Measurements from ENCODE around the gene AKAP12. TPM values are rescaled to one million over a fixed set of nuclear protein-coding genes. Genes with fewer than 3 reads are reported as not detected.
"Not testable (repeated sequence)": the region's sequence is repeated elsewhere in the genome, so short reads cannot be mapped to it uniquely, and the experiment has no call there.

AKAP12 gene
- total and polyA plus RNA-seq, 7 donors = 2.5 to 13.1 (median 7.5) TPM

DNA sequence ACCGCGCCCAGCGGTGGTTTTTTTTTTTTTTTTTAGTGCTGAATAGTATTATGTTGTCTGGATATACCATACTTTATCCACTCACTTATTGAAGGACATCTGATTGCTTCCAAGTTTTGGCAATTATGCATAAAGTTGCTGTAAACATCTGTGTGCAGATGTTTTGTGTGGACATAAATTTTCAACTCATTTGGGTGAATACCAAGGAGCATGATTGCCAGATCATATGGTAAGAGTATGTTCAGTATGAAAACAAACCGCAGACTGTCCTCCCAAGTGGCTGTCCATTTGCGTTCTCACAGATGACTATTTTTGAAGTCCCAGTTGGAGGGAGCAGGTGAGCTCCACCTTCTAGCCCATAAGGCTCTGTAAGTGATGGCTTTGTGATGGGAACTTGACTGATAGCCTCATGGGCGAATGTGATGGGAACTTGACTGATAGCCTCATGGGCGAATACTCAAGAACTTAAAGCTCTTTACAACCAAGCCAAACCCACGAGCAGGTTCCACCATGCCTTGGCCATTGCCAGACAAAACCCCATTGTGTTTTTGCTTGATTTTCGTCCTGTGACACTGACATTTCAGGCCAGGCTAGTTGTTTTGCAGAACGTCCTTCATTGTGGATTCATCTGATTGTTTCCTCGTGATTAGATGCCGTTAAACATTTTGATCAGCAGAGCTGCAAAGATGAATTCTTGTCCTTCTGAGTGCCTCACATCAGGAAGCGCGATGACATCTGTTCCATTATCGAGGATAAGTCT, 100.6 kb downstream of the AKAP12 start:
- TF ChIP-seq, protein P1, sequence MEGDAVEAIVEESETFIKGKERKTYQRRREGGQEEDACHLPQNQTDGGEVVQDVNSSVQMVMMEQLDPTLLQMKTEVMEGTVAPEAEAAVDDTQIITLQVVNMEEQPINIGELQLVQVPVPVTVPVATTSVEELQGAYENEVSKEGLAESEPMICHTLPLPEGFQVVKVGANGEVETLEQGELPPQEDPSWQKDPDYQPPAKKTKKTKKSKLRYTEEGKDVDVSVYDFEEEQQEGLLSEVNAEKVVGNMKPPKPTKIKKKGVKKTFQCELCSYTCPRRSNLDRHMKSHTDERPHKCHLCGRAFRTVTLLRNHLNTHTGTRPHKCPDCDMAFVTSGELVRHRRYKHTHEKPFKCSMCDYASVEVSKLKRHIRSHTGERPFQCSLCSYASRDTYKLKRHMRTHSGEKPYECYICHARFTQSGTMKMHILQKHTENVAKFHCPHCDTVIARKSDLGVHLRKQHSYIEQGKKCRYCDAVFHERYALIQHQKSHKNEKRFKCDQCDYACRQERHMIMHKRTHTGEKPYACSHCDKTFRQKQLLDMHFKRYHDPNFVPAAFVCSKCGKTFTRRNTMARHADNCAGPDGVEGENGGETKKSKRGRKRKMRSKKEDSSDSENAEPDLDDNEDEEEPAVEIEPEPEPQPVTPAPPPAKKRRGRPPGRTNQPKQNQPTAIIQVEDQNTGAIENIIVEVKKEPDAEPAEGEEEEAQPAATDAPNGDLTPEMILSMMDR (IDR thresholded peaks at IDR 0.05) = no peak

DNA sequence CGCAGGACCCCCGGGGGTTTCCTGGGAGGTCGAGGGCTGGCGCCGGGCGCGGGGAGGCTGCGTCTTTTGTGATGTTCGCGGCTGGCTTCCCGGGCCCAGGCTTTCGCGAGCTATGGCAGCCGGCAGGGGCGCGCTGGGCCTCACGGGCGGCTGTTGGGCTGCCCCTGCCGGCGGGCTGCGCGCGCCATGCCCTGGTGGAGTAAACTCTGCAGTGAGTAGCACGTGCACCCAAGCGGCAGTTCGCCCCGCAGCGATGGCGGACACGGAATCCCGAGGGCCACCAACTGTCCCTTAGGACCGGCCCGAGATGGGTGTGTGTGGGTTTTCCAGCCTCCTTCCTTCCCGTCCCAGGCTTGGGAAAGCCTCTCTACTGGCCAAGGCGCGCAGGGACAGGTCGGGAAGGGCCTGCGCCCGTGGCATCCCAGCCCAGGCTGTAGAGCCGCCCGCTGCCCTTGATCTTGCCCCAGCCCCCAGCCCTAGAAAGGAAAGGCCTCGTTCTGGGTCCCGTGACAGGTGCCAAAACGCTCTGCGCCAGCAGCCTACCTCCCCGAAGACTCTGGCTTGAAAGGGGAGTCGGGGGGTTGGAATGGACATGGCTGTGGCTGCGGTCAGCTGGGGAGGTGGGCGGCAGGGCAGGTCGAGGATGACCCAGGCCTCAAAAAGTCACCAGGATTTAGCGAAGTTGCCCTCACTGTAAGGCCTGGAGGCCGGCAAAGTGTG, 101.9 kb downstream of the AKAP12 start:
- TF ChIP-seq, protein P1 (IDR thresholded peaks at IDR 0.05) = no peak
- H3K9me3 ChIP-seq = no peaks in the 10 kb centered on the region
- ATAC-seq = no peak
- H3K27me3 ChIP-seq (ENCODE audit: insufficient read depth in 3 of 3, low read length in 2 of 3) = no peaks in the 10 kb centered on the region
- H3K4me1 ChIP-seq = no peaks in the 10 kb centered on the region
- H3K27ac ChIP-seq = no peak overlapping the region
- intact Hi-C loops (cut with DNase I) = no loop called here
- 95 to 97% (median 95%) methylated on average over 49 to 52 of the region's 52 CpGs for WGBS, 3 donors
- DNase-seq = no peak
- no peaks in the 10 kb centered on the region for H3K36me3 ChIP-seq (ENCODE audit: insufficient read depth in 1 of 2, low read depth in 1 of 2)
- H3K4me3 ChIP-seq = no peak overlapping the region

More for the DNA sequence above, 100.6 kb downstream of the AKAP12 start:
- intact Hi-C loops (cut with DNase I) = no loop called here
- DNase-seq = no peak
- 83 to 85% (median 83%) methylated on average over 15 of the region's 15 CpGs for WGBS, 3 donors
- H3K9me3 ChIP-seq = no peaks in the 10 kb centered on the region
- H3K4me1 ChIP-seq = no peaks in the 10 kb centered on the region
- no peak overlapping the region for H3K4me3 ChIP-seq
- H3K27me3 ChIP-seq (ENCODE audit: insufficient read depth in 3 of 3, low read length in 2 of 3) = no peaks in the 10 kb centered on the region
- no peak overlapping the region for H3K27ac ChIP-seq
- ATAC-seq = no peak
- no peaks in the 10 kb centered on the region for H3K36me3 ChIP-seq (ENCODE audit: insufficient read depth in 1 of 2, low read depth in 1 of 2)

DNA sequence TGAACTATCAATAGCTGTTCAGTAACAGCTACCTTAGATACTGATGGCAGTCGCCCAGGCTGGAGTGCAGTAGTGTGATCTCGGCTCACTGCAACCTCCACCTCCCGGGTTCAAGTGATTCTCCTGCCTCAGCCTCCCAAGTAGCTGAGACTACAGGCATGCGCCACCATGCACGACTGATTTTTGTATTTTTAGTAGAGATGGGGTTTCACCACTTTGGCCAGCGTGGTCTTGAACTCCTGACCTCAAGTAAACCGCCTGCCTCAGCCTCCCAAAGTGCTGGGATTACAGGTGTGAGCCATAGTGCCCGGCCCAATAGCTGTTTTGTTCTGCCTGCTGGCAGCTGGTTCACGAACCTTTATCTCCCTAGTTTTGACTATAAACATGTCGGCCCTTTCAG, 103.0 kb downstream of the AKAP12 start:
- H3K4me1 ChIP-seq; ATAC-seq; H3K36me3 ChIP-seq (ENCODE audit: insufficient read depth in 1 of 2, low read depth in 1 of 2); H3K27me3 ChIP-seq (ENCODE audit: insufficient read depth in 3 of 3, low read length in 2 of 3); H3K9me3 ChIP-seq; DNase-seq; intact Hi-C loops (cut with DNase I); H3K27ac ChIP-seq; H3K4me3 ChIP-seq: not testable (repeated sequence)
- 94 to 95% (median 95%) methylated on average over 10 of the region's 10 CpGs for WGBS, 3 donors

DNA sequence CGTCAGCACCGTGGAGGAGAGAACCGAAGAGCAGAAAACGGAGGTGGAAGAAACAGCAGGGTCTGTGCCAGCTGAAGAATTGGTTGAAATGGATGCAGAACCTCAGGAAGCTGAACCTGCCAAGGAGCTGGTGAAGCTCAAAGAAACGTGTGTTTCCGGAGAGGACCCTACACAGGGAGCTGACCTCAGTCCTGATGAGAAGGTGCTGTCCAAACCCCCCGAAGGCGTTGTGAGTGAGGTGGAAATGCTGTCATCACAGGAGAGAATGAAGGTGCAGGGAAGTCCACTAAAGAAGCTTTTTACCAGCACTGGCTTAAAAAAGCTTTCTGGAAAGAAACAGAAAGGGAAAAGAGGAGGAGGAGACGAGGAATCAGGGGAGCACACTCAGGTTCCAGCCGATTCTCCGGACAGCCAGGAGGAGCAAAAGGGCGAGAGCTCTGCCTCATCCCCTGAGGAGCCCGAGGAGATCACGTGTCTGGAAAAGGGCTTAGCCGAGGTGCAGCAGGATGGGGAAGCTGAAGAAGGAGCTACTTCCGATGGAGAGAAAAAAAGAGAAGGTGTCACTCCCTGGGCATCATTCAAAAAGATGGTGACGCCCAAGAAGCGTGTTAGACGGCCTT, 110.0 kb downstream of the AKAP12 start:
- 93 to 94% (median 94%) methylated on average over 19 of the region's 19 CpGs for WGBS, 3 donors

More for the DNA sequence above, 110.0 kb downstream of the AKAP12 start:
- H3K4me3 ChIP-seq = no peak overlapping the region
- H3K27ac ChIP-seq = no peak overlapping the region
- TF ChIP-seq, protein P1 (IDR thresholded peaks at IDR 0.05) = no peak
- H3K27me3 ChIP-seq (ENCODE audit: insufficient read depth in 3 of 3, low read length in 2 of 3) = no peaks in the 10 kb centered on the region
- intact Hi-C loops (cut with DNase I) = no loop called here
- peaks cover 0 to 10% of the 10 kb centered on the region in 2 donors for H3K36me3 ChIP-seq (ENCODE audit: insufficient read depth in 1 of 2, low read depth in 1 of 2)
- H3K9me3 ChIP-seq = no peaks in the 10 kb centered on the region
- no peaks in the 10 kb centered on the region for H3K4me1 ChIP-seq
- no peak for DNase-seq
- ATAC-seq = no peak
